ENCODE results near the gene HS1BP3. TPM values are rescaled to one million over a fixed set of nuclear protein-coding genes. Genes with fewer than 3 reads are reported as not detected.

The HS1BP3 gene
- total RNA-seq, 1 experiment from 2014 or later, result 5.7 TPM

DNA sequence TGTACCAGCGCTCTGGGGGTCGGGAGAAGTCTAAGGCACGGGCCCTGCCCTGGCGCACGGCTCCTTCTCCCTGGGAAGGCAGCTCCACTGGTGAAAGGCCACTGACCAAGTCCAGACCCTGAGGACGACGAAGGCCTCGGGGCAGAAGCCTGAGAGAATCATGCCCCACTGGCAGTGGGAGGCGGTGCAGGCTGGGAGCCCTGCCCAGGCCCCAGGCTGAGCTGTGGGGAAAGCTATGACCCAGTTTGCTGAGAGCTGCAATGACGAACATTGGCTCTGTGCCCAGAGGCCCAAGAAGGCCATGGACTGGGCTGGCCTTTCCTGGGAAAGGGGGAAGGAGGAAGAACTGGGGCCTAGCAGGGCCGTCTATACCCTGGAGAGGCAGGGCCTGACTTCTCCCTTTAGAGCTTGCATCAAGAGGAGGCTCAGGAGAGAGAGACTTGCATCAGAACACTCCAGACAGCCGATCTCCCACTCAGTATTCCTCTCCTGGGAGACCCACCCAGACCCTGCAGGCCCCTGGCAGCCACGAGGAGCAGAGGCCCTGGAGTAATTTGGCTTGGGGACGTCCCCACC lies 32.9 kb downstream of the HS1BP3 start:
- peak; percentile 89 for DNase-seq (ENCODE audit: low spot score)

- no peak for DNase-seq (ENCODE audit: low spot score)
Observed at GRCh38 chr2:20617081-20617575, 33.8 kb downstream of the HS1BP3 start.

- DNase-seq (ENCODE audit: low spot score), result no peak
Observed at GRCh38 chr2:20616341-20616871, 34.5 kb downstream of the HS1BP3 start.

GRCh38 chr2:20615466-20616241 lies 35.2 kb downstream of the HS1BP3 start:
- DNase-seq (ENCODE audit: low spot score), result no peak

- DNase-seq (ENCODE audit: low spot score), result no peak
Observed at GRCh38 chr2:20615068-20615465, 35.8 kb downstream of the HS1BP3 start.

DNA sequence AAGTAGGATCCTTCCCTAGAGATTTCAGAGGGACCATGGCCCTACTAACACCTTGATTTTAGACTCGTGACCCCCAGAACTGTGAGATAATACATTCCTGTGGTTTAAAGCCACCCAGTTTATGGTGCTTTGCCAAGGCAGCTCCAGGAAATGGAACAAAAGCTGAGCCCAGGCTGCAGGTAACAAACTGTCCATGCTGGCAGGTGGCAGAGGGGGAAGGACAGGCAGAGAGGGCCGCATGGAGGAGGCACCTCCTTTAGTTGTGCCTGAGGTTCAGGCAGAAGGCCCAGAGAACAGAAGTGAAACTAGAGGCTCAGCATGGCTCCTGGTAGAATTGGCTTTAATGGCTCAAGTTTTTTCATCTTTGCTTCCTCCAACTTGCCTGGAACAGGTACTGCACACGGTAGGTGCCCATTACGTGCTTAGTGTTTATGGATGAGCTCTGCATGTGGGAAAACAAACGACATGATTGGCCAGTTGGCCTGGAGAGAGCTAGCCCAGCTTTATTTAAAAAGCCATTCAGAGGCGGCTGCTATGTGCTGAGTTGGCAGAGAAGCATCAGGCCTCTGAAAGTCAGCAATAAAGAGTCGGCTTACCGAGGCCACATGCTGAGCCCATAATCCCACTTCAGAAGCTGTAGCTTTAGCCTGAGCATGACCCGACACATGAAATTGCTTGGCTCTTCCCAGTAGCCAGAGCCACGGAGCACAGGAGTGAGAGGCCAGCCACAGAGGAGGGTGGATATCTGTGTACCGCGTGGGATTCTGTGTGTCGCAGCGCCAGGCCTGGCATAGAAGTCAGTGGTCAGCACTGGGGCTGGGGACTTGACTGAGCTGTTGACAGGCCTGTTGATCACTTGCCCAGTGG lies 36.5 kb downstream of the HS1BP3 start:
- DNase-seq (ENCODE audit: low spot score), result no peak

DNA sequence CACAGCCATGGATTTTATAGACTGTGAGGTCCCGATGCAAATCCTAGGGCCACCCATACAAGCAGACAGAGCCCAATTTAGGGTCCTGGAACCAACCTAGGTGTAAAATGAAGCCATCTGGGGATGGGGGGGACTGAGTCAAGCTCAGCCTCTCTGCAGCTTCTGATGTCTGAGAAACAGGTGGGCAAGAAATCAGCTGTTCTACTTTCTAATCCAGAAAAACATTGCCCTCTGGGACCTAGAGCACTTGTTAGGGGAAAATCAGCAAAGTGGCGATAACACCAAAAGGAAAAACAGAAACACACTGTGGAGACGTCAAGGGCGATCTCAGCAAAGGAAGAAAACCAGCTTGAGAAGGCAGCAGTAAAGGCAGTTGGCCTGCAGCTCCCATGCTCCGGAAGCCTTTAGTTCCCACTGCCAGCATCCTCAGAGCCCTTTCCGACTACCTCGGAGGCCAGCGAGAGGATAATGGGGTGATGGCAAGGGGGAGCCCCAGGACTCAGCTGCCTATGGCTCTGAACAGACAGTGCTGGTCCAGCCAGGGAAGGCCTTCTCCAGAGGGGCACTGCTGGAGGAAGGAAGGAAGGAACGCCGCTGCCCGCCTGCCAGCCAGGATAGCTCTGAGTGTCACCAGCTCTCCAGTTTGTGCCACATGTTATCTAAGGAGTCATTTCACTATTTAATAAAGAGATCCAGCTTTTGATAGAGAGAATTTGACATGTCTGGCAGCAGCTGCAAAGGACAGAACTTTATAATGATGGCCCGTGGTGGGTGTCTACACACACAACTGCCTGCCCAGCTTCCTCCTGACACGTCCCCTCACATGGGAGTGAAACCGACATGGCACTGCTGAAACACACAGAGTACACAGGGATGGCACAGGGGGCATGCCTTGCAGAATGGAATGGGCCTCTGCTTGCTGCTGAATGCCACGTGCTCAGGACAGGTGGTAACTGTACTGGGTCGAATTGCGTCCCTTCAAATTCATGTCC lies 37.7 kb downstream of the HS1BP3 start:
- no peak for DNase-seq (ENCODE audit: low spot score)

- no peak for DNase-seq (ENCODE audit: low spot score)
Observed at GRCh38 chr2:20611844-20612356, 39.0 kb downstream of the HS1BP3 start.

- peak; percentile 58 for DNase-seq (ENCODE audit: low spot score)
Observed at GRCh38 chr2:20611077-20611843, 39.6 kb downstream of the HS1BP3 start.

- no peak for DNase-seq (ENCODE audit: low spot score)
Observed at GRCh38 chr2:20609995-20610357, 40.9 kb downstream of the HS1BP3 start.

DNA sequence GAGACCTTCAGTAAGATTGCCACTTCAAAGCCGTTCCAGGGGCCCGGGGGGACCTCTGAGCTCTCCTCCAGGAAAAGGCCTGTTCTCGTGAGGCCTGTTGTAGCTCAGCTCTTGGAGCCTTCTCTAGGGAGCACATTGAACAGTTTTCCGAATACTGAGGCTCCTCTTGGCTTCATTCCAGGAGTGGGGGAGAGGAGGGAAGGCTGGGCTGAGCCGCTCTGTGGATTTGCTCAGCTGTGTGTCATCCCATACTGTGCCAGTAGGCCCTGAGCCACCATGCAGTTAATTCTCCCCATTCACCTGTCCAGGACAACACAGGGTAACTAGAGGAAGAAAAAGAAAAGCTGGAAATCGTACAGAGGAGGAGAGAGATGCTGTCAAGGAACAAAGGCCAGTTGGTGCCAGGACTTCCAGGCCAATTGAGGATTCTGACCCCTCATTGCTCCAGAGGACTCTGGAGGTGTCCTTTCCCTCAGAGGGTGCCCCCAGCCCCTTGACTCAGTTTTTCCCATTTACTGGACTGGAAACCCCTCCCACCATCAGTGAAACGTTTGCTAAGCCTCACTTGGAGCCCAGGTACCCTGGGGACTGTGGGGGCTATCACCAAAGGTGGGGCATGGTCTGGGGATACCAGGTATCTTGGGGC lies 41.4 kb downstream of the HS1BP3 start:
- no peak for DNase-seq (ENCODE audit: low spot score)

DNA sequence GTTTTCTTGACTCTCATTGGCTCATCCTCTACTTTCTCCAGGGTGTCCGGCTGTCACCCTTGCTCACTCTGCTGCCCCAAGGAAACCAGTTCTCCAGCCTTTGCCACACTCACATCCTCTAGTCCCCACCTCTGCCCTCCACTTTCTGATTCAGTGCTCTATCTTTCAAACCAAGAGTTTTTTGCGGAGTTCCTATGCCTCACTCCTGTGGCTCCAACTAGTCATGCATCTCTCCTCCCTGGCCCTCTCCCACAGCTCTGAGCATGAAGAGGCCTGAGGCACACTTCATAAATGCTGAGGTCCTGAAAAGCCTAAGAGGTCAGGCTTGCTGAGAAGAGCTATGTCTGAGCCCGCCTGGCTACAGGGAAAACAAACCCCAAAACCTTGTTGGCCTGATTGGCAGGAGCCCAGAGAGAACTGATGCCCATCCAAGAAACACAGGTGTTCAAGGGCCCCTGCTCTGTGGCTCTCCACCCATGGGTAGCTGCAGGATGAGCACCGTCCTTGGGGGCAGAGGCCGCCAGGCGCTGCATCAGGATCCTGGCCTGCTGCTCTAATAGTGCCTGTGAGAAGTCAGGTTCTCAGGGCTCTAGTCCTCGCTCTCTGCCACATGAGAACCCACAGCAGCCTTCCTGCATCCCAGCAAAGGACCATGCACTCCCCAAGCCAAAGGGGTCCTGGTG lies 42.1 kb downstream of the HS1BP3 start:
- no peak for DNase-seq (ENCODE audit: low spot score)

DNA sequence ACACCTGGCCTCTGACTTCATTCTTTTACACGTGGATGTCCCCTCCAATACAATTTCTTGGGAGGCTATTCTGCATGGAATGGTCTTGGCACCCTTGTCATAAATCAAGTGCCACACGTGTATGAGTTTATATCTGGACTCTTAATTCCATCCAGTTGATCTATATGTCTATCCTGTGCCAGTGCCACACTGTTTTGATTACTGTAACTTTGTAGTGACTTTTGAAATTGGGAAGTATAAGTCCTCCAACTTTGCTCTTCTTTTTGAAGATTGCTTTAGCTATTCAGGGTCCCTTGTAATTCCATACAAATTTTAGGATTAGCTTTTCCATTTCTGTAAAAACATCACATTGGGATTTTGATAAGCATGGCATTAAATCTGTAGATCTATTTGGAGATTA lies 43.5 kb downstream of the HS1BP3 start:
- no peak for DNase-seq (ENCODE audit: low spot score)

- no peak for DNase-seq (ENCODE audit: low spot score)
Observed at GRCh38 chr2:20606198-20606597, 44.7 kb downstream of the HS1BP3 start.

DNA sequence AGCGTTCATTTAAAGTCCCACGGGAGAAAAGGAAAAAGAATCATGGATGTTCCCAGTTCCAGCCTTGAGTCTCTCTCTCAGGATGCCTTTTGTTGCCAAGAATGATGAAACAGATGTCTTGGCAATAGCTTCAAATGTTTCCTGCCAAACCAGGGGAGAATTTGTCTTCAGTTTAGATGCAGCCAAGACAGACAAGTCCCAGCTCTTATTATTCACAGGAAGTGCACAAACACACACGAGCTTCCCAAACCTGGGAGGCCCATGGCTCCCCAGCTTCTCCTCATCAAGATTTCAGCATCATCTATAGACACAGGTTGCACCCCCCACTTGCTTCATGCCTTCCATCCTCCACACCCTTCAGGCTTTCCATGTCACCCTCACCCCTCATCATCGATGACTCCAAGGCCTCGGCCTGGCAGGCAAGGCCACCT lies 45.9 kb downstream of the HS1BP3 start:
- DNase-seq (ENCODE audit: low spot score), result no peak

GRCh38 chr2:20604401-20604911 lies 46.4 kb downstream of the HS1BP3 start:
- DNase-seq (ENCODE audit: low spot score), result no peak

- no peak for DNase-seq (ENCODE audit: low spot score)
Observed at GRCh38 chr2:20603791-20604190, 47.1 kb downstream of the HS1BP3 start.

DNA sequence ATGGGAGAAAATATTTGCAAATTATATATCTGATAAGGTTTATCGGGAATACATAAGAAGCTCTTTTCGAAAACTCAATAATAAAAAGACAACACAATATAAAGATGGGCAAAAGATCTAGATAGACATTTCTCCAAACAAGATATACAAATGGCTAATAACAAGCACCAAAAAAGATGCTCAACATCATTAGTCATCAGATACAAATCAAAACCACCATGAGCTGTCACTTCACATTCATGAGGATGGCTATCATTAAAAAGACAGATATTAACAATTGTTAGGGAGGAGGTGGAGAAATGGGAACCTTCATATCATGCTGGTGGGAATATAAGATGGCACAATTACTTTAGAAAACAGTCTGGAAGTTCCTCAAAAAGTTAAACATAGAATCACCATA lies 48.1 kb downstream of the HS1BP3 start:
- no peak for DNase-seq (ENCODE audit: low spot score)

Measured in H4 (cell line).